EL (cell line): ENCODE data around the gene CCZ1.
"Not testable (repeated sequence)": the region's sequence is repeated elsewhere in the genome, so short reads cannot be mapped to it uniquely, and the experiment has no call there.

ENCODE experiments used
- DNase-seq: peaks from one replicate; pipeline ENCODE4 v3.0.0-alpha.2; 2016

CCZ1 gene

GRCh38 chr7:5898480-5899224 is at the start of gene CCZ1:
Gene CCZ1, plus strand, starts transcription at chr7:5898733. Its CDS starts 67 bp downstream, at chr7:5898800.
- peak; percentile 45 for DNase-seq

- no peak for DNase-seq
Observed at GRCh38 chr7:5850944-5851343, 47.6 kb upstream of the CCZ1 start.

DNA sequence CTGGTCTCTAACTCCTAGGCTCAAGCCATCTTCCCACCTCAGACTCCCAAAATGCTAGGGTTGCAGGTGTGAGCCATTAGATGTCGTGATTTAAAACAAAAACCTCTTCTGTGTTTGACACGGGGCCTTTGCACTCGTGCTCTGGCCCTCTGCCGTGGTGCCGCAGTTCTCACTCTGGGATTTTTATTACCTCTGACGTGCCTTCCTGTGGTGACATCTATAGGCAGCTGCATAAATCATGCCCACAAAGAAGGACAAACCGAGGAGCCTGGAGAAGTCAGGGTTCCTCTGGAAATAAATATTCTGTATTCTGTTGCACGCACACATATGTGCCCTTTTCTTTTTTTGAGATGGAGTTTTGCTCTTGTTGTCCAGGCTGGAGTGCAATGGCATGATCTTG is 43.8 kb upstream of the CCZ1 start:
- DNase-seq: no peak

- DNase-seq: not testable (repeated sequence)
Observed at GRCh38 chr7:5857041-5857575, 41.4 kb upstream of the CCZ1 start.

DNA sequence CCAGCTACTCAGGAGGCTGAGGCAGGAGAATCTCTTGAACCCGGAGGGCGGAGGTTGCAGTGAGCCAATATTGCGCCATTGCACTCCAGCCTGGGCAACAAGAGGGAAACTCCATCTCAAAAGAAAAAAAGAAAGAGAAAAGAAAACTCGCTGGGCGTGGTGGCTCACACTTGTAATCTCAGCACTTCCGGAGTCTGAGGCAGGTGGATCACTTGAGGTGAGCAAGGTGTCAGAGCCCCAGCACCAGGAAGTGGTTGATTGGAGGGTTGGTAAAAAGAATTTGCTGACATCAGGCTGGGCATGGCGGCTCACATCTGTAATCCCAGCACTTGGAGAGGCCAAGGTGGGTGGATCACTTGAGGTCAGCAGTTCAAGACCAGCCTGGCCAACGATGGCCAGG is 40.0 kb upstream of the CCZ1 start:
- not testable (repeated sequence) for DNase-seq

GRCh38 chr7:5861281-5861680 is 37.3 kb upstream of the CCZ1 start:
- not testable (repeated sequence) for DNase-seq

GRCh38 chr7:5862753-5863366 is 35.7 kb upstream of the CCZ1 start:
- DNase-seq: not testable (repeated sequence)

GRCh38 chr7:5865279-5865931 is 33.1 kb upstream of the CCZ1 start:
- DNase-seq: not testable (repeated sequence)

DNA sequence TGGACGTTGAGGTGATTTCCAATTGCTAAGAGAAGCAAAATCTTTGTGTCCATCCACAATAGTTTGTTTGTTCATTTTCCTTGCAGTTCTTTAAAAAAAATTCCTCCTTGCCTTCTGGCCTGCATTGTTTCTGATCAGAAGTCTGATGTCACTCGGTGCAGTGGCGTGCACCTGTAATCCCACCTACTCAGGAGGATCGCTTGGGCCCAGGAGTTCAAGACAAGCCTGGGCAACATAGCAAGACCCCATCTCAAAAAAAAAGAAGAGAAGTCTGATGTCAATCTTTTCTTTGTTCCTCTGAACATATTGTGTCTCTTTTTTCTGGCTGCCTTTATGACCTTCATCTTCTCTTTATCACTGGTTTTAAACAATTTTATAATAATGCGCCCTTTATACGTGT is 31.5 kb upstream of the CCZ1 start:
- no peak for DNase-seq

GRCh38 chr7:5868928-5869341 is 29.6 kb upstream of the CCZ1 start:
- not testable (repeated sequence) for DNase-seq

- DNase-seq: no peak
Observed at GRCh38 chr7:5869691-5870090, 28.8 kb upstream of the CCZ1 start.

- no peak for DNase-seq
Observed at GRCh38 chr7:5870311-5870710, 28.2 kb upstream of the CCZ1 start.

GRCh38 chr7:5872326-5872725 is 26.2 kb upstream of the CCZ1 start:
- DNase-seq: no peak

DNA sequence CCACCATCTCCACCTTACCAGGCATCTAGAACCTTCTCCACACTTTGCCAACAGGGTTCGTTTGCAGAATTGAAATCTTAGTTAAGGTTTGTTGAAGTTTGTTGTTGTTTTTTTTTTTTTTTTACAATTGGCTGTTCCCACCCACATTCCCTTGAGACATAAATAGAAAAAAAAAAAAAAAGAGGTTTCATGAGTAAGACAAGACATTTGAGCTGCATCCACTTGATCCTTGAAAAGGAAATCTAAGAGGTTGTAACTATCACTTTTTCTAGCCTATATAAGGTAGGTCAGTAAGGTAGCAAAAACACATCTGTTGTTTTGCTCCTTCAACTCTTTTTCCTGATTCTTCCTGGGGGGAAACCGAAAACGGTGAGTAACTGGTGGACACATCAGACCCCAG is 18.9 kb upstream of the CCZ1 start:
- not testable (repeated sequence) for DNase-seq

- not testable (repeated sequence) for DNase-seq
Observed at GRCh38 chr7:5880106-5880505, 18.4 kb upstream of the CCZ1 start.

DNA sequence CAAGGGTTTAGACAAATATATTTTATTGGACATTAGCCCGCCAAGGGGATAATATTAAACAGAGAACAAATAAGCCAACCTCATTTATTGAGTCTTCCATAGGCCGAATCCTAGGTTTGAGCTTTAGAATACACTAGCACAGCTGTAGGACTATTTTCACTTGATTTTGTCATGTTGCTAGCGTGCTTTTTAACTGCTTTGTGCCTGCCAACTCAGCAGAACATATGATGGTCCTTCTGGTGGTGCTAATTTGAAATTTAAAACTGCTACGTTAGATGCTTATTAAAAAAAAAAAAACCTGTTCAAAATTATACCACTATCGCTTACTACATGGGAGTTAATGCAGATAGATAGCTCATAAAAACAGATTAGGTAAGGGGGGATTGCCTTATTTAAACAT is 14.1 kb upstream of the CCZ1 start:
- DNase-seq: not testable (repeated sequence)

DNA sequence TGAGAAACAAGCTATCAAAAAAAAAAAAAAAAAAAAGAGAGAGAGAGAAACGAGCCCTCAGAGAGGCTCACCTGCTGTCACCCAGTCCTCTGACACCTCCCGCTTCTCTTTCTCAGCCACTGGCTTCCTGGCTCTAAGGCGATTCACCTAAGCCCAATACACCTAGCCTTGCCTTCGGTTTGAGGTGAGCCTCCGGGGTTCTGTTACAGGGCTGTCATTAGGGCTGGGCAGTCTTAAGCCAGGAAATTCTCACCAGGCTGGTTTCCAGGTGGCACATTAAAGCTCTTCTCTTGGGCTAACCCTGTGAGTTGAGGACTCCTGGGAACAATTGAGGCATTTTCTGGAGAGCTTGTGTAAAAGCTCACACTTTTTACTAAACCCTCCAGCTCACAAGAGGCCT is 10.5 kb upstream of the CCZ1 start:
- not testable (repeated sequence) for DNase-seq

- not testable (repeated sequence) for DNase-seq
Observed at GRCh38 chr7:5890244-5890643, 8.3 kb upstream of the CCZ1 start.

DNA sequence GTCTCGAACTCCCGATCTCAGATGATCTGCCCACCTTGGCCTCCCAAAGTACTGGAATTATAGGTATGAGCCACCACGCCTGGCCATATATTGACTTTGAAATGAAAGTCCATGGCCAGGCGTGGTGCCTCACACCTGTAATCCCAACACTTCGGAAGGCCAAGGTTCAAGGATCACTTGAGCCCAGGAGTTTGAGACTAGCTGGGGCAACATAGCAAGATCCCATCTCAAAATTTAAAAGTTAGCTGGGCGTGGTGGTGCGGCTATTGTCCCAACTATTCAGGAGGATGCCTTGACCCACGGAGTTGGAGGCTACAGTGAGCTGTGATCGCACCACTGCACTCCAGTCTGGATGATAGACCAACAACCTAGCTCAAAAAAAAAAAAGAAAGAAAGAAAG is 6.0 kb upstream of the CCZ1 start:
- no peak for DNase-seq

DNA sequence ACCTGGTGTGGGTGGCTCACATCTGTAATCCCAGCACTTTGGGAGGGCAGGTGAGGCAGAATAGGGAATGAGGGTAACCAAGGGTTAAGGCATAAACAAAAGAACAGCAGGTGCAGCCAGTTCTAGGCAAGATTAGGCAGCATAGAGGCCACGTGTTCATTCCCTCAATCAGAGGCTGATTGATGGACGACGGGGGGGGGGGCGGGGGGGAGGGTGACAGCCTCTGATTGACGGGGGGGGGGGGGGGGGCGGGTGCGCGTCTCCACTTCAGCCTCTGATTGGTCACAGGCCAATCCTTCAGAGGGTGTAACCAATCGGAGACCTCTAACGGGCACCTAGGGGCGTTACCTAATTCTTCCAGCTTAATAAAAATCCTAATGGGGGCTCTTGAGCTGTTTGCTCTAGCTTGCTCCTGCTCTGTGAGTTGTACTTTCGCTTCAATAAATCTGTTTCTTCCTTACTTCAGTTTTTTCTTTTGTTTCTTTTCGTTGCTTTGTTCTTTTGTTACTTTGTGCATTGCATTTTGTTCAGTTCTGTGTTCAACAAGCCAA is 1.1 kb upstream of the CCZ1 start:
- DNase-seq: not testable (repeated sequence)

- not testable (repeated sequence) for DNase-seq
Observed at GRCh38 chr7:5903002-5903401, 4.5 kb downstream of the CCZ1 start.

DNA sequence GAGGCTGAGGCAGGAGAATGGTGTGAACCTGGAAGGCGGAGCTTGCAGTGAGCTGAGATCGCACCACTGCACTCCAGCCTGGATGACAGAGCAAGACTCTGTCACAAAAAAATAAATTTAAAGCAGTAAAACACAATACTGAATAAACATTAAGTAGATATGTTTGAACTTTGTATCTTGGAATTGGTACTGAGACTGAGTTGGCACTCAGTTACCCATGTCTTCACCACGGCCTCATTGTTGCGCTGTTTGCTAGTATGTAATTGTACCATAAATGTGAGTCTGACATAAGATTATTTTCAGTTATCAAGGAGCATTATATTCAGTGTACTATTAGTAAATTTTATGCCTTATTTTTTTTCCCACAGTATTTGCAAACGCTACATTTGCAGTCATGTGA is 6.2 kb downstream of the CCZ1 start:
- DNase-seq: not testable (repeated sequence)

DNA sequence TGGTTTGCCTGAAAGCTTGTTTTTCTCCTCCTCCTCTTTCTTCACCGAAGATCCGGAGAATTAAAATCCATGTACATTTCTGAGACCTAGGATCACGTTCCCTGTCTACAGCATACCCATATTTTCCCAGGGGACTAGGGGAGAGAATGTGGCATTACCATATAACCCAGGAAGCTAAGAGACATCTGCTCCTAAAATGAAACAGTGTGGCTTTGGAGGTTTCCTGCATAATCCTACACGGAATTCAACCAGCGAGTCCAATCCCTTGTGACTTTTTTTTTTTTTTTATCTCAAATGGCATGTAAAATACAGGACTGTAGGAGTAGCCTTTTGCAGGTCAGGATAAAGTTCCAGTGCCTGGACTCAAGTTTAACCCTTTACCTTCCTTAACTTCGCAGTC is 10.3 kb downstream of the CCZ1 start:
- not testable (repeated sequence) for DNase-seq
